Measurements from ENCODE around the gene SLC26A2.

SLC26A2 gene

GRCh38 chr5:149960272-149961185 is at the start of gene SLC26A2:
Gene SLC26A2 (plus strand): TSS chr5:149960758. CDS start chr5:149977653, 16,895 bp downstream.
- peak; percentile 96 for DNase-seq

GRCh38 chr5:149911031-149911430 is 49.5 kb upstream of the SLC26A2 start:
- no peak for DNase-seq

GRCh38 chr5:149912226-149912871 is 48.2 kb upstream of the SLC26A2 start:
- no peak for DNase-seq

- no peak for DNase-seq
These were observed 46.8 kb upstream of the SLC26A2 start for GRCh38 chr5:149913436-149914419.

- no peak for DNase-seq
These were observed 44.9 kb upstream of the SLC26A2 start for GRCh38 chr5:149915392-149916260.

- DNase-seq: no peak
These were observed 44.1 kb upstream of the SLC26A2 start for GRCh38 chr5:149916334-149917072.

GRCh38 chr5:149917073-149917676 is 43.4 kb upstream of the SLC26A2 start:
- no peak for DNase-seq

GRCh38 chr5:149921597-149921996 is 39.0 kb upstream of the SLC26A2 start:
- no peak for DNase-seq

GRCh38 chr5:149922950-149923349 is 37.6 kb upstream of the SLC26A2 start:
- DNase-seq: no peak

GRCh38 chr5:149924486-149924885 is 36.1 kb upstream of the SLC26A2 start:
- DNase-seq: no peak

GRCh38 chr5:149930043-149930748 is 30.4 kb upstream of the SLC26A2 start:
- no peak for DNase-seq

- DNase-seq: no peak
These were observed 29.6 kb upstream of the SLC26A2 start for GRCh38 chr5:149930749-149931574.

GRCh38 chr5:149931992-149932436 is 28.5 kb upstream of the SLC26A2 start:
- DNase-seq: no peak

- DNase-seq: no peak
These were observed 27.9 kb upstream of the SLC26A2 start for GRCh38 chr5:149932445-149933350.

GRCh38 chr5:149935431-149935901 is 25.1 kb upstream of the SLC26A2 start:
- DNase-seq: no peak

GRCh38 chr5:149936044-149936699 is 24.4 kb upstream of the SLC26A2 start:
- DNase-seq: no peak

- no peak for DNase-seq
These were observed 23.9 kb upstream of the SLC26A2 start for GRCh38 chr5:149936700-149937091.
